ENCODE results near the gene ST6GALNAC2. TPM values are rescaled to one million over a fixed set of nuclear protein-coding genes. Genes with fewer than 3 reads are reported as not detected.

The ST6GALNAC2 gene
- total RNA-seq, 4 donors from 2014 or later, result 8.7 to 17.8 (median 13.3) TPM

DNA sequence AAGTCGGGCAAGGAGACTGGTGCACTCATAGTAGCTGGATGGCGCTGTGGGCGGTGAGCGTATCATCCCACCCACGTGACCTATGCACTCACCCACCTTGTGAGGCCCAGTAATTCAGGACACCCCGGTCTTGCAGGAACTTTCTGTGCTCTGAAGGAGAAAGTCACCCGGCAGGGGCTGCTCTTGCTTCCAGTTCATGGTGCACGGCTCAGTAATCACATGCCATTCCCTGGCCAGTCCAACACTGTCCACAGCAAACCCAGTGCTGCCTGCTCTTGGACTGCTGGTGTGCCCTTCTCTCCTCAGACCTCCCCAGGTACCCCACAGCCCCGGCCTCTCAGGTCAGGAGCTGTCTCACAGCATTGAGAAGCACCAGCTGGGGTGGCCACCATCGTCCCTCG lies 68.0 kb downstream of the ST6GALNAC2 start:
- H3K27ac ChIP-seq (replicated peaks in 1 of 4), result no peak overlapping the region
- TF ChIP-seq, protein P1, sequence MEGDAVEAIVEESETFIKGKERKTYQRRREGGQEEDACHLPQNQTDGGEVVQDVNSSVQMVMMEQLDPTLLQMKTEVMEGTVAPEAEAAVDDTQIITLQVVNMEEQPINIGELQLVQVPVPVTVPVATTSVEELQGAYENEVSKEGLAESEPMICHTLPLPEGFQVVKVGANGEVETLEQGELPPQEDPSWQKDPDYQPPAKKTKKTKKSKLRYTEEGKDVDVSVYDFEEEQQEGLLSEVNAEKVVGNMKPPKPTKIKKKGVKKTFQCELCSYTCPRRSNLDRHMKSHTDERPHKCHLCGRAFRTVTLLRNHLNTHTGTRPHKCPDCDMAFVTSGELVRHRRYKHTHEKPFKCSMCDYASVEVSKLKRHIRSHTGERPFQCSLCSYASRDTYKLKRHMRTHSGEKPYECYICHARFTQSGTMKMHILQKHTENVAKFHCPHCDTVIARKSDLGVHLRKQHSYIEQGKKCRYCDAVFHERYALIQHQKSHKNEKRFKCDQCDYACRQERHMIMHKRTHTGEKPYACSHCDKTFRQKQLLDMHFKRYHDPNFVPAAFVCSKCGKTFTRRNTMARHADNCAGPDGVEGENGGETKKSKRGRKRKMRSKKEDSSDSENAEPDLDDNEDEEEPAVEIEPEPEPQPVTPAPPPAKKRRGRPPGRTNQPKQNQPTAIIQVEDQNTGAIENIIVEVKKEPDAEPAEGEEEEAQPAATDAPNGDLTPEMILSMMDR (IDR thresholded peaks at IDR 0.05), result no peak
- TF ChIP-seq POLR2A (IDR thresholded peaks at IDR 0.05; ENCODE audit: low read depth), result no peak
- TF ChIP-seq POLR2AphosphoS5 (IDR thresholded peaks at IDR 0.05), result no peak
- no peak for TF ChIP-seq EP300 (IDR thresholded peaks at IDR 0.05)
- no peaks in the 10 kb centered on the region for H3K9me3 ChIP-seq
- H3K36me3 ChIP-seq, result no peaks in the 10 kb centered on the region
- H3K27me3 ChIP-seq, result peaks cover 0 to 25% (median 0%) of the 10 kb centered on the region in 4 donors
- DNase-seq (ENCODE audit: extremely low spot score), result no peak
- H3K4me1 ChIP-seq, result peaks cover 6 to 13% (median 10%) of the 10 kb centered on the region in 4 donors
- intact Hi-C loops (cut with DNase I), result no loop called here
- WGBS, result 95% methylated on average over 10 of the region's 11 CpGs
- H3K4me3 ChIP-seq, result no peak overlapping the region

Small RNA genes lying within 50 kb of the gene (small RNA-seq; reads per million reads assigned to genes)
- 0 reads per million in 3 donors for gene AC015802.2
- gene SNORD1A, result 0 reads per million in 3 donors
- gene SNORD1B, result 301 to 421 (median 340) reads per million in 3 donors

Other genes starting within 250 kb of the ST6GALNAC2 start
- gene PRPSAP1, start 231.9 kb downstream of the ST6GALNAC2 start, total RNA-seq, result 10 to 100 TPM; 37.3 to 71.4 (median 50.4) TPM
- gene SPHK1, start 201.3 kb downstream of the ST6GALNAC2 start, total RNA-seq, result 10 to 100 TPM; 10.8 to 33.8 (median 16.5) TPM
- 10 to 100 TPM; 14.1 to 21.7 (median 19.0) TPM for gene UBE2O, start 132.7 kb downstream of the ST6GALNAC2 start, total RNA-seq
- gene AANAT, start 118.3 kb downstream of the ST6GALNAC2 start, total RNA-seq, result not detected
- 10 to 100 TPM; 12.9 to 22.5 (median 15.4) TPM for gene RHBDF2, start 84.4 kb downstream of the ST6GALNAC2 start, total RNA-seq
- 10 to 100 TPM; 10.8 to 23.5 (median 20.7) TPM for gene CYGB, start 48.2 kb downstream of the ST6GALNAC2 start, total RNA-seq
- 1 to 10 TPM; 1.2 to 5.1 (median 3.8) TPM for gene PRCD, start 45.8 kb downstream of the ST6GALNAC2 start, total RNA-seq
- 1 to 10 TPM in 3 of 4 donors, under 1 TPM in 1; 0.83 to 4.9 (median 3.2) TPM for gene ST6GALNAC1, start 57.9 kb upstream of the ST6GALNAC2 start, total RNA-seq
- 100 to 1,000 TPM; 405 to 422 (median 411) TPM for gene MXRA7, start 125.1 kb upstream of the ST6GALNAC2 start, total RNA-seq
- 10 to 100 TPM; 29.5 to 54.5 (median 49.5) TPM for gene JMJD6, start 140.7 kb upstream of the ST6GALNAC2 start, total RNA-seq
- 10 to 100 TPM; 18.3 to 29.7 (median 23.0) TPM for gene METTL23, start 141.0 kb upstream of the ST6GALNAC2 start, total RNA-seq
- gene SRSF2, start 151.5 kb upstream of the ST6GALNAC2 start, total RNA-seq, result 100 to 1,000 TPM; 133 to 173 (median 157) TPM
- 10 to 100 TPM; 17.1 to 22.4 (median 18.8) TPM for gene MFSD11, start 152.3 kb upstream of the ST6GALNAC2 start, total RNA-seq

Measured in esophagus muscularis mucosa (tissue), 4 donors.